Measurements from ENCODE around the gene SLC25A21. TPM values are rescaled to one million over a fixed set of nuclear protein-coding genes. Genes with fewer than 3 reads are reported as not detected.

SLC25A21 gene
- total RNA-seq, 4 donors from 2014 or later: 0.08 to 0.29 TPM; not detected in 2

GRCh38 chr14:36884049-36884448, 288.4 kb downstream of the SLC25A21 start:
- 97 to 100% methylated on average over 2 of the region's 2 CpGs for WGBS, 2 donors
- no peak for DNase-seq (ENCODE audit: low spot score in 2 of 2)
- no peak overlapping the region for H3K4me3 ChIP-seq (ENCODE audit: low read depth, poor library complexity, severe bottlenecking)
- no peak for TF ChIP-seq POLR2A (IDR thresholded peaks at IDR 0.05)
- TF ChIP-seq, protein P1, sequence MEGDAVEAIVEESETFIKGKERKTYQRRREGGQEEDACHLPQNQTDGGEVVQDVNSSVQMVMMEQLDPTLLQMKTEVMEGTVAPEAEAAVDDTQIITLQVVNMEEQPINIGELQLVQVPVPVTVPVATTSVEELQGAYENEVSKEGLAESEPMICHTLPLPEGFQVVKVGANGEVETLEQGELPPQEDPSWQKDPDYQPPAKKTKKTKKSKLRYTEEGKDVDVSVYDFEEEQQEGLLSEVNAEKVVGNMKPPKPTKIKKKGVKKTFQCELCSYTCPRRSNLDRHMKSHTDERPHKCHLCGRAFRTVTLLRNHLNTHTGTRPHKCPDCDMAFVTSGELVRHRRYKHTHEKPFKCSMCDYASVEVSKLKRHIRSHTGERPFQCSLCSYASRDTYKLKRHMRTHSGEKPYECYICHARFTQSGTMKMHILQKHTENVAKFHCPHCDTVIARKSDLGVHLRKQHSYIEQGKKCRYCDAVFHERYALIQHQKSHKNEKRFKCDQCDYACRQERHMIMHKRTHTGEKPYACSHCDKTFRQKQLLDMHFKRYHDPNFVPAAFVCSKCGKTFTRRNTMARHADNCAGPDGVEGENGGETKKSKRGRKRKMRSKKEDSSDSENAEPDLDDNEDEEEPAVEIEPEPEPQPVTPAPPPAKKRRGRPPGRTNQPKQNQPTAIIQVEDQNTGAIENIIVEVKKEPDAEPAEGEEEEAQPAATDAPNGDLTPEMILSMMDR (IDR thresholded peaks at IDR 0.05): no peak
- intact Hi-C loops (cut with DNase I; ENCODE audit: low total_unique reads): no loop called here

GRCh38 chr14:36880276-36880675, 292.1 kb downstream of the SLC25A21 start:
- no peak for DNase-seq (ENCODE audit: low spot score in 2 of 2)
- no peak for TF ChIP-seq POLR2A (IDR thresholded peaks at IDR 0.05)
- TF ChIP-seq, protein P1 (IDR thresholded peaks at IDR 0.05): no peak
- no peak overlapping the region for H3K4me3 ChIP-seq (ENCODE audit: low read depth, poor library complexity, severe bottlenecking)
- intact Hi-C loops (cut with DNase I; ENCODE audit: low total_unique reads): no loop called here
- WGBS, 2 donors: 60 to 61% methylated on average over 3 of the region's 3 CpGs

GRCh38 chr14:36879558-36879957, 292.8 kb downstream of the SLC25A21 start:
- no peak for DNase-seq (ENCODE audit: low spot score in 2 of 2)
- intact Hi-C loops (cut with DNase I; ENCODE audit: low total_unique reads): no loop called here
- TF ChIP-seq POLR2A (IDR thresholded peaks at IDR 0.05): no peak
- TF ChIP-seq, protein P1 (IDR thresholded peaks at IDR 0.05): no peak
- 45 to 83% methylated on average over 2 of the region's 2 CpGs for WGBS, 2 donors
- no peak overlapping the region for H3K4me3 ChIP-seq (ENCODE audit: low read depth, poor library complexity, severe bottlenecking)

DNA sequence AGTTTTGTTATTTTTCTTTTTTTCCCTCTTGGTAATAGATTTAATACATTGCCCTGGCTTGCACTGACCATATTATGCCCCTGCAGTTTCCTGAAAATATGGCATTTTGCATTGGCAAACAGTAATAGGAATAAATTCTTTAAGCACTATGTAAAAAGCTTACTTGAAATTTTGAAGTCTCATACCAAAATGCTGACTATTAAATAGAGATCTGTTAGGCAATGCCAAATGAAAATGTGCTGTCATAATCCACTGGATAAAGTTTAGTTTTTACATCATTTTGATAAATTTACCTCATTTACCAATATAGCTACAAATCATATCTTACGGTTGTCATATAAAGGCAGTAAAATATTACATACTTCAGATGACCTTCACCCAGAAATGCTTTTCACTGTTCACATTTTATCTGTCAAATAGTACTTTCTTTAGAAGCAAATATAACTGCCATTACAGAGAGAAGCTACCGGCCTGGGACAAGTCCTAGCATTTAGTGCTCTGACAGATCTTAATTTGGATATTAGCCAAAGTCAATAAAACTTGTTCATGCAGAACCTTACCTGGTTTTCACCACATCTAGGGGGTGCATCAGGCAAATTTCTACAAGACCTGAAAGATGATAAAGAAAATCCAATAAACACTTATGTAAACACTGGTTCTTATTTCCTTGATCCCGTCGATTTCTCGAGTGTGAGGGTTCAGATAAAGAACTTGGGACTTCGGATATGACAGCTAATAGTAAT, 297.8 kb downstream of the SLC25A21 start:
- DNase-seq (ENCODE audit: low spot score in 2 of 2): no peak
- TF ChIP-seq, protein P1 (IDR thresholded peaks at IDR 0.05): no peak
- no peak for TF ChIP-seq POLR2A (IDR thresholded peaks at IDR 0.05)
- intact Hi-C loops (cut with DNase I; ENCODE audit: low total_unique reads): no loop called here
- 34 to 47% methylated on average over 6 of the region's 6 CpGs for WGBS, 2 donors
- H3K4me3 ChIP-seq (ENCODE audit: low read depth, poor library complexity, severe bottlenecking): no peak overlapping the region

GRCh38 chr14:36870776-36871175, 301.6 kb downstream of the SLC25A21 start:
- no peak for DNase-seq (ENCODE audit: low spot score in 2 of 2)
- TF ChIP-seq, protein P1 (IDR thresholded peaks at IDR 0.05): no peak
- no peak for TF ChIP-seq POLR2A (IDR thresholded peaks at IDR 0.05)
- intact Hi-C loops (cut with DNase I; ENCODE audit: low total_unique reads): no loop called here
- H3K4me3 ChIP-seq (ENCODE audit: low read depth, poor library complexity, severe bottlenecking): no peak overlapping the region
- 70 to 72% methylated on average over 5 of the region's 5 CpGs for WGBS, 2 donors

DNA sequence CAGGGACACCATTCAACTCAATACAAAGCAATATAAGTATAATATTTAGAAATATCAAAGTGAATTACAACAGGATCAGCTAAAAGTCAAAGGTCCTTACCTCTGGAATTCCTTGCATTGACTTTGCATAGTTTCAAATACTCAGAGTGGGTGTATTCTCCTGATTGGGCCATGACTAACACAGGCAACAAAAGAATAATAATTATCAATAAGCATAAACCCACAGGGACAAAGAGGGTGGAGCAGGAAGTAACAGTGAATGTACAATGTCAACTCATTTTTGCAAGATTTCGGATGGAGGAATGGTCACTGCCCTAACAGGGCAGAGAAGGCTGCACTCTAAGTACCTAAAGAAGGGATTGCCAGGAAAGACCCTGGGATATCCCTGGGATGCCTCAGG, 303.3 kb downstream of the SLC25A21 start:
- intact Hi-C loops (cut with DNase I; ENCODE audit: low total_unique reads): no loop called here
- 63 to 88% methylated on average over 1 of the region's 1 CpG for WGBS, 2 donors
- no peak for DNase-seq (ENCODE audit: low spot score in 2 of 2)
- no peak overlapping the region for H3K4me3 ChIP-seq (ENCODE audit: low read depth, poor library complexity, severe bottlenecking)
- TF ChIP-seq, protein P1 (IDR thresholded peaks at IDR 0.05): no peak
- TF ChIP-seq POLR2A (IDR thresholded peaks at IDR 0.05): no peak

Measured in lower leg skin (tissue), 4 donors.